Measurements from ENCODE around the gene RWDD4.
"Not testable (repeated sequence)": the region's sequence is repeated elsewhere in the genome, so short reads cannot be mapped to it uniquely, and the experiment has no call there.

Gene RWDD4

DNA sequence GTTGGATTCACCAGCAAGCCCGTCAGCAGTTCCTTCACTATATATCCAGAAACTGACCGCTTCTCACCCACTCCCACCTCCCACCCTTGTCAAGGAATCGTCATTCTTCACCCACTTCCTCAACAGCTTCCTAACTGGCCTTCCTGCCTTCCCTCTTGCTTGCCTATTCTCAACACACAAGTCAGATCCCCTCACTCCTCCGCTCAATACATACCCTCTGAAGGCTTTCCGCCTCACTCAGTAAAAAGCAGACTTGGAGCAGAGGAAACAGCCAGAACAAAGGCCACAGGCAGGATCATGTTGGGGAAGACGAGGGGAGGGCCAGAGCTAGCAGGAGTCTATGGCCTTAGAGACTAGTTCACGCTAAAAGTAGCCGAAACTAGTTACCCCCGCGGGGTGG, 23.7 kb downstream of the RWDD4 start:
- DNase-seq: no peak

- DNase-seq: no peak
These were observed 25.2 kb downstream of the RWDD4 start for GRCh38 chr4:183633476-183634400.

DNA sequence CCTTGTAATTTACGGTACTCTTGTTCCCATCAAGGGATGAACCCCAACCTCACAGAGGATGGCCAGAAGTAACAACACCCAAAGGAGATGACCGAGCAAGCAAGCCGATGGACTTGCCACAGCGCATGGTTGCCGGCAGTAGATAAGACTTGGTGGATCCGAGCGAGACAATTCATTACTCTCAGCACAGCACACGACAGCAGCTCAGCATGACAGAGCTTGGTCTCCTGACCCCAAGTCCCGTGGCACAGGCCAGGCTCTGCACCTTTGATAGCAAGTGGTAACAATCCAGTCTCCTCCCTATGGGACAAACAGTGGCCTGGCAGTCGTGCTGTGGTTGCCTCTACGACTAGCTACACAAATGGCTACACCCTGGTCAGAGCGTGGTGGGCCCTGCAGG, 26.3 kb downstream of the RWDD4 start:
- no peak for DNase-seq

- DNase-seq: no peak
These were observed 27.3 kb downstream of the RWDD4 start for GRCh38 chr4:183631577-183632198.

GRCh38 chr4:183627979-183628588, 30.9 kb downstream of the RWDD4 start:
- DNase-seq: no peak

DNA sequence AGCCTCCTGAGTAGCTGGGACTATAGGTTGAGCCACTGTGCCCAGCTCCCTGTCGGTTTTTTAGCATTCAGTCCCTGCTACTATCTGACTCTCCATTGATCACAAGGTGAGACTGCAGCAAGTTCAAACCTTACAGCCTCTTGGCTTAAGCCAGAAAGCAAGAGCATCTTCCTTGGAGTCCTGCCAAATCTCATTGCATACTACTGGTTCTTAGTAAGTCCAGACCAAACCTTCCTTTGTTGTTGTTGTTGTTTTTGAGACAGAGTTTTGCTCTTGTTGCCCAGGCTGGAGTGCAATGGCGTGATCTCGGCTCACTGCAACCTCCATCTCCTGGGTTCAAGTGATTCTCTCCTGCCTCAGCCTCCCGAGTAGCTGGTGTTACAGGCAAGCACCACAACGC, 31.7 kb downstream of the RWDD4 start:
- not testable (repeated sequence) for DNase-seq

- no peak for DNase-seq
These were observed 32.8 kb downstream of the RWDD4 start for GRCh38 chr4:183626168-183626567.

GRCh38 chr4:183624548-183624947, 34.4 kb downstream of the RWDD4 start:
- DNase-seq: no peak

- DNase-seq: no peak
These were observed 37.1 kb downstream of the RWDD4 start for GRCh38 chr4:183621875-183622274.

DNA sequence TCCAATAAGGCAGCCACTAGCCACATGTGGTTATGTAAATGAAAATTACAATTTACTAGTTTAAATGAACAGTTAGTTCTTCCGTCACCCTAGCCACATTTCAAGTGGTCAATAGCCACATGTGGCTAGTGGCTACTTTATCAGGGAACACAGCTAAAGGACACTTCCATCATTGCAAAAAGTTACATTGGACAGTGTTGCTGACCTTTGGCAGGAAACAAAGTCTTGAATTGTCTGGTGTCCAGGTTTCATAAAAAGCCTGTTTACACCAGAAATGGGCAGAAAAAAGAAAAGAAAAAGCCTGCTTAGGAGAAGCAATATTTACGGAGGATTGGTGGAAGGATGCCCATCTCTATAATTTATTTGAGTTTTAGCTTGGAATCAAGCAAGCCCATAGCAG, 38.6 kb downstream of the RWDD4 start:
- no peak for DNase-seq

- no peak for DNase-seq
These were observed 40.3 kb downstream of the RWDD4 start for GRCh38 chr4:183618681-183619080.

DNA sequence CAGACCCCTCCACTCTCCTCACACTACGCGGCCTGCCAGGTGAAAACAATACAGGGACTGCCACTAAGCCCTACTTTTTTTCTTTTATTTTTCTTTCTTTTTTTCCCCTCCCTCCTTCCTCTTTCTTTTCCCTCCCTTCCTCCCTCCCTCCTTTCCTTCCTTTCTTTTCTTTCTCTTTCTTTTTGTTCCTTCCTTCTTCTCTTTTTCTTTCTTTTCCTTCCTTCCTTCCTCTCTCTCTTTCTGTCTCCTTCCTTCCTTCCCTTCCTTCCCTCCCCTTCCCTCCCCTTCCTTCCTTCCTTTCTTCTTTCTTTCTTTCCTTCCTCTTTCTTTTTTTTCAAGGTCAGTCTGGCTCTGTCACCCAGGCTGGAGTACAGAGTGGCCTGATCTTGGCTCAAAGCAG, 41.9 kb downstream of the RWDD4 start:
- DNase-seq: no peak

- DNase-seq: no peak
These were observed 46.4 kb downstream of the RWDD4 start for GRCh38 chr4:183612329-183613250.

- no peak for DNase-seq
These were observed 47.7 kb downstream of the RWDD4 start for GRCh38 chr4:183611210-183611830.

DNA sequence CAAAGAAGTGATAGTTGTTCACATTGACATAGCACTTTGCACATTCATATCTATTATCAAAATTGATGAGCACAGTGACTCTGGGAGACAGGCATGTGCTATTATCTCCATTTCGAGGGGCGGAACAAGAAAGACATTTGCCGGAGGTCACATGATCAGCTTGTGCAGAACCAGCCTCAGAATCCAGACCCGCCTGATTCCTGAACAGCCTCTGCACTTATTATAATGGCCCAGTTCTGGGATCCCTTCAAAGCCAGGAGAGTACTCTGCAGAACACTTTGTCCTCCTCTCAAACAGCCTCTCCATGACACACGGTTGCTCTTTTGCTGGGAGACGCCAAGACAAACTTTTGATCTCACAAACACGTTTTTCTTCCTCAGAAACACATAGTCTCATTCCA, 48.4 kb downstream of the RWDD4 start:
- no peak for DNase-seq

DNA sequence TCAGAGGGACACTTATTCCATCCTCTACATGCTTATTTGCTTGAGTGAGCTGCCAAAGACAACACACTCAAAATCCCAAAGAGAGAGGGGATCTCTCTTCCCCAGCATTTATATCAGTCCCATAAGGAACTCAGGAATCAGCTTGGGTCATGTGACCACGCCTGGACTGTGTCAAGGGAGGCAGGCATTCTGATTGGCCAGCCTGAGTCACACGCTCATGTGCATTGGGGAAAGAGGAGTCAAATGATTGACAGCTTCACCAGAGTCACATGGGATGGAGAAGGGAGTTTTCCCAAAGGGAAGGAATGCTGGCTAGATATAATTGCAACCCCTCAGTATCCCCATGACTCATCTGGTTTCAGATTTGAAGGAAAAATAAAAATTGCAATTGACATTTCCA, 49.0 kb downstream of the RWDD4 start:
- no peak for DNase-seq

DNA sequence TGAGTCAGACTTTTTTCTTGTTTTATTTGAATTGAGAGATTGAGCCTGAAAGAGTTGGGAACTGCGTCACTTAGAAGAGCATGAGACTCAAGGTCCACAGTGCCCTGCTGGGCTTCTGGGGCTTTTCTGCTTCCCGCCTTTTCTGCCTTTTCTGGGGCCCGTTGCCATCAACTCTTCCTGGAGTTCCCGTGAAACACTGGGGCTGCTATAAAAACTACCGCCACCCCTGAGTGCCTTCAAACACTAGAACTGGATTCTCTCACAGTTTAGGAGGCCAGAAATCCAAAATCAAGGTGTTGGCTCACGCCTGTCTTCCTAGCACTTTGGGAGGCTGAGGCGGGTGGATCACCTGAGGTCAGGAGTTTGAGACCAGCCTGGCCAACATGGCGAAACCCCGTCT, 49.8 kb downstream of the RWDD4 start:
- DNase-seq: no peak

- DNase-seq: no peak
These were observed 51.1 kb downstream of the RWDD4 start for GRCh38 chr4:183607894-183608293.

DNA sequence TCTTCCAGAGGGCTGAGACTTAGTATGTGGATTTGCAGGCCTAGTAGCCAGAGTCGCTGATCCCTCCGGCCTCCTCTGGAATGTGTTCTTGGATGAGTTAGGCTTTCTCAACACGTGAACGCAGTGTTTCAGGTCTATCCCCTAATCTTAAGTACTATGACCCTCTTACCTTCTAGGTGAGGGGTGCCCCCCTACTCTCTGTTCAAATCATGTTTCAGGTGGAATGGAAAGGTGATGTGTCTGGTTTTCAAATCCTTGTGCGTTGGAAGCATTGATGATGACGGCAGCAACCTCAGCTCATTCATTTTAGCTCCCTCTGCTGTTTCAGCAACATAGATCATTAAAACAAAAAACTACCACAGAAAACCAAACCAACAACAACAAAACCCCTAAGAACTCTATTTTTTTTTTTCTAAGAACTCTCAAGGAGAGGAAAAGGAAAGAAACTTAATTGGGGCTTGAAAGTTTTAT, 56.4 kb downstream of the RWDD4 start:
- no peak for DNase-seq

DNA sequence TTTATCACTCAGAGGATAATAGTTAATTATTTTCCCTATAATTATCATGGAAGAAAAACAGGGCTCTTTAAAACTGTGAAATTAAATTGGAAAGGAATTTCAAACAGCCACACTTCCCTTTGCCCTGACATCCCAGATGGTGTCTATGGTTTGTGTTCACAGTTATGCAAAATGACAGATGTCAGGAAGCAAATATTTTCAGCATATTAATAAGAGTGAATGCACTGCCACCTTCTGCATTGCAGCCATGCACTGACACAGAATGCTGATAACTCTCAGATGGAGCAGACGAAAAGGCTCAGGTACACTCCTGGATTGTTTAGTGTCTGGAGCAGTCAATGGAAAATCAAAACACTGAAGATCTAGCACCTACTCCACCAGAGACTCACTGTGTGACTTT, 57.6 kb downstream of the RWDD4 start:
- no peak for DNase-seq

DNA sequence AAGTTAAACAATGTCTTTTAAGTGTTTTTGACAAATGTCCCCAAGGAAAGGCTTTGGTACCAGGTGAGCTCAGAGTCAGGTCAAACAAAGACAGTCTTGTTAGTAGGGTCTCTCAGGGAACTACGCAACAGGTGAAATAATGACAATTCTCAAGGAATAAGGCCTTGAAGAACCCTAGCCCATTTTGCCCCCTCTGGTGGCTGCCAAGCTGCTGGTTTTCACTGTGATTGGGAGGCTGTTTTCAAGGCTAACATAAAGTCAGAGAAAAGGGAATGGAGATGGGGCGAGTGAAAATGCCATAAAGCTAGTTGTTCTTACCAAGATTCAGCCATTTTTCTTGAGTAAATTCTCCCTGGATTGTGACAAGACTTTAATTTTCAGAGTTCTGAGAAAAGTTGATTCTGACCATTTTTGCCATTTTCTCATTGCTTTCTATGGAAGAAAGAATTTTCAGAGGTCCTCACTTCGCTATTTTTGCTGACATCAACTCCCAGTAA, 58.7 kb downstream of the RWDD4 start:
- DNase-seq: no peak

- no peak for DNase-seq
These were observed 59.3 kb downstream of the RWDD4 start for GRCh38 chr4:183599690-183600089.
